SK-N-SH (cell line): ENCODE measurements around the gene B3GALT6. TPM values are rescaled to one million over a fixed set of nuclear protein-coding genes. Genes with fewer than 3 reads are reported as not detected.

Source experiments
- CTCF ChIA-PET: fragments of 300-600, 350-600 bp; formaldehyde crosslinking; extraction: SDS; loops from one replicate; lab custom pipeline; 2021; lab: Yijun Ruan, JAX
- POLR2A ChIA-PET: fragments of 350-600 bp; sonication (Branson Sonifier 250); formaldehyde crosslinking; extraction: SDS; loops from one replicate; lab custom pipeline; 2020; ENCODE audit warnings: antibody characterized with exemption, inconsistent platforms; lab: Yijun Ruan, JAX
- DNase-seq: peaks from one replicate; pipeline ENCODE4 v3.0.0; 2012
- H2AFZ ChIP-seq: fragments of 200-600 bp; sonication (generic); 2 replicates; pipeline ENCODE4 v1.8.1; 2016; ENCODE audit warnings: antibody characterized with exemption, mild to moderate bottlenecking, low read depth
- H3F3A ChIP-seq: fragments of 200-600 bp; sonication (generic); replicated peaks from 2 replicates; pipeline ENCODE3; 2016; ENCODE audit warnings: antibody characterized with exemption, mild to moderate bottlenecking; ENCODE audit not compliant: insufficient read depth
- H3K27ac ChIP-seq, 2 experiments: fragments of 200-500 bp in 1 of 2; fragments of 200-600 bp in 1 of 2; sonication (Bioruptor generic) in 1 of 2; sonication (generic), shearing (Covaris generic) in 1 of 2; 2 replicates each; pipeline versions ENCODE4 v1.5.1 to v1.6.1; 2014 to 2016; ENCODE audit warnings: low read depth in 2 of 2, inconsistent platforms in 1 of 2, low read length in 1 of 2, mild to moderate bottlenecking in 1 of 2, mixed read lengths in 1 of 2
- H3K27me3 ChIP-seq: fragments of 200-600 bp; sonication (generic), shearing (Covaris generic); 2 replicates; pipeline ENCODE4 v1.6.1; 2016; ENCODE audit warnings: mixed run types; ENCODE audit not compliant: insufficient read depth
- H3K36me3 ChIP-seq, 2 experiments: fragments of 200-500 bp in 1 of 2; fragments of 200-600 bp in 1 of 2; sonication (Bioruptor generic) in 1 of 2; sonication (generic) in 1 of 2; replicated peaks in 1 of 2; 2 replicates each; pipeline versions ENCODE3 to v1.5.1; 2014 to 2016; ENCODE audit warnings: low read length in 1 of 2, mild to moderate bottlenecking in 1 of 2; ENCODE audit not compliant: insufficient read depth in 2 of 2, control insufficient read depth in 1 of 2
- H3K4me1 ChIP-seq, 2 experiments: fragments of 200-500 bp in 1 of 2; fragments of 200-600 bp in 1 of 2; sonication (Bioruptor generic) in 1 of 2; sonication (generic), shearing (Covaris generic) in 1 of 2; 2 replicates each; pipeline versions ENCODE4 v1.5.1 to v1.6.1; 2014 to 2016; ENCODE audit warnings: low read depth in 1 of 2, low read length in 1 of 2, mixed run types in 1 of 2; ENCODE audit not compliant: insufficient read depth in 2 of 2, control insufficient read depth in 1 of 2
- H3K4me2 ChIP-seq: fragments of 200-600 bp; sonication (generic), shearing (Covaris generic); 2 replicates; pipeline ENCODE4 v1.6.1; 2017; ENCODE audit warnings: mixed run types
- H3K4me3 ChIP-seq, 2 experiments: fragments of 200-500 bp in 1 of 2; fragments of 200-600 bp in 1 of 2; sonication (Bioruptor generic) in 1 of 2; sonication (generic), shearing (Covaris generic) in 1 of 2; 2 replicates each; pipeline versions ENCODE4 v1.5.1 to v1.8.1; 2014 to 2016; ENCODE audit warnings: low read depth in 2 of 2, inconsistent platforms in 1 of 2, low read length in 1 of 2, mild to moderate bottlenecking in 1 of 2, mixed read lengths in 1 of 2, moderate library complexity in 1 of 2
- H3K79me2 ChIP-seq: fragments of 200-600 bp; sonication (generic); 2 replicates; pipeline ENCODE4 v1.8.1; 2017; ENCODE audit warnings: mild to moderate bottlenecking; ENCODE audit not compliant: insufficient read depth
- H3K9ac ChIP-seq: fragments of 200-600 bp; sonication (generic); 2 replicates; pipeline ENCODE4 v1.6.1; 2017; ENCODE audit warnings: mixed run types
- H3K9me2 ChIP-seq: fragments of 200-600 bp; sonication (generic); 2 replicates; pipeline ENCODE4 v1.6.1; 2017; ENCODE audit warnings: mixed run types
- H3K9me3 ChIP-seq: fragments of 200-600 bp; sonication (generic); 2 replicates; pipeline ENCODE4 v1.6.1; 2017; ENCODE audit warnings: mixed run types, mild to moderate bottlenecking, moderate library complexity
- H4K20me1 ChIP-seq: fragments of 200-600 bp; sonication (generic); 2 replicates; pipeline ENCODE4 v1.6.1; 2017; ENCODE audit warnings: mild to moderate bottlenecking, mixed run types; ENCODE audit not compliant: insufficient read depth
- CHD2 ChIP-seq: fragments of 150-350 bp; IDR thresholded peaks from 2 replicates; pipeline ENCODE4 v1.6.1; 2018; ENCODE audit warnings: low read length; ENCODE audit not compliant: partially characterized antibody
- ELF1 ChIP-seq: IDR thresholded peaks from 2 replicates; pipeline ENCODE4 v1.4.0; 2012
- FOXM1 ChIP-seq: IDR thresholded peaks from 2 replicates; pipeline ENCODE4 v1.4.0; 2012; ENCODE audit warnings: low read depth, mild to moderate bottlenecking
- GABPA ChIP-seq: IDR thresholded peaks from 2 replicates; pipeline ENCODE4 v1.4.0; 2012; ENCODE audit warnings: low read depth, mild to moderate bottlenecking
- GATA2 ChIP-seq: sonication (generic); formaldehyde crosslinking; IDR thresholded peaks from 2 replicates; pipeline ENCODE4 v1.5.0; 2020; ENCODE audit warnings: mild to moderate bottlenecking, missing genetic modification reagents
- NFIC ChIP-seq: IDR thresholded peaks from 2 replicates; pipeline ENCODE4 v1.4.0; 2012; ENCODE audit warnings: borderline replicate concordance
- TAF1 ChIP-seq: IDR thresholded peaks from 2 replicates; pipeline ENCODE4 v1.6.1; 2012; ENCODE audit warnings: low read depth, mild to moderate bottlenecking, low read length, moderate library complexity, borderline replicate concordance
- TEAD4 ChIP-seq: IDR thresholded peaks from 2 replicates; pipeline ENCODE4 v1.4.0; 2012; ENCODE audit warnings: mild to moderate bottlenecking, borderline replicate concordance; ENCODE audit not compliant: insufficient read depth
- USF2 ChIP-seq: fragments of 150-350 bp; IDR thresholded peaks from 2 replicates; pipeline ENCODE4 v1.6.1; 2017; ENCODE audit warnings: antibody characterized with exemption, low read length, low read depth, borderline replicate concordance
- YY1 ChIP-seq: IDR thresholded peaks from 2 replicates; pipeline ENCODE4 v1.4.0; 2012; ENCODE audit warnings: low read depth, mild to moderate bottlenecking
- WGBS: methylation state at CpG from one replicate; pipeline ENCODE4 v1.1.6; 2017; ENCODE audit warnings: low lambda C conversion rate; 5-methylcytosine and 5-hydroxymethylcytosine counted together
- polyA plus RNA-seq, 3 experiments: library from polyadenylated mRNA; depleted of rRNA; stranded (reverse); fragments of >200 nt; gene quantifications; 2 replicates each; pipeline ENCODE4 v1.2.3, GENCODE V29; 2012
- TF ChIP-seq, protein P1 (sequence below): fragments of 150-350 bp; IDR thresholded peaks from 2 replicates; pipeline ENCODE4 v1.6.1; 2016; ENCODE audit warnings: mild to moderate bottlenecking, low read depth, low read length
- TF ChIP-seq, protein P2 (sequence below): IDR thresholded peaks from 2 replicates; pipeline ENCODE4 v1.6.1; 2012; ENCODE audit warnings: mild to moderate bottlenecking, low read depth, low read length, moderate library complexity

B3GALT6 gene
- polyA plus RNA-seq, 1 of the 3 experiments (the other 2 are of a cell fraction), result 38.8 TPM

DNA sequence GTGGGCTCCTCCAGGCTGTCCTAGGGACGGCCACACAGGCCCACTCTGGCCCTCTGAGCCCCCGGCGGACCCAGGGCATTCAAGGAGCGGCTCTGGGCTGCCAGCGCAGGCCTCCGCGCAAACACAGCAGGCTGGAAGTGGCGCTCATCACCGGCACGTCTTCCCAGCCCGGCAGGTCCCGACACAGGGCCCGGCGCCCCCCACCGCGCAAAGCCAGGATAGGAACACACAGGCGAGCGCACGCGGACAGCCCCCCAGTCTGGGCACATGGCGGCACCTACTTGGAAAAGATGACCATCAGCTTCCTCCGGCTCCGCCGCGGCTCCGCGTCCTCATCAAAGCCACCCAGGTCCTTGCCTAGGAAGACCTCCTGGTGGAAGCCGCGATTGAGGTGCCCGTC lies 3.9 kb upstream of the B3GALT6 start:
- peaks cover 13% of the 10 kb centered on the region; the same call in 1 of the 2 replicates for H4K20me1 ChIP-seq
- H3K9ac ChIP-seq, result no peak overlapping the region
- H3K9me3 ChIP-seq, result no peaks in the 10 kb centered on the region
- H3K36me3 ChIP-seq, result peaks cover 0 to 25% of the 10 kb centered on the region in 2 experiments
- WGBS, result 100% methylated on average over 8 of the region's 30 CpGs
- H3K9me2 ChIP-seq, result no peaks in the 10 kb centered on the region
- no peak for DNase-seq
- TF ChIP-seq FOXM1, result no peak
- TF ChIP-seq YY1, result no peak
- TF ChIP-seq USF2, result no peak
- no peak for TF ChIP-seq CHD2
- no peak for TF ChIP-seq TEAD4
- no peak for TF ChIP-seq NFIC
- TF ChIP-seq GABPA, result no peak
- TF ChIP-seq, protein P1, sequence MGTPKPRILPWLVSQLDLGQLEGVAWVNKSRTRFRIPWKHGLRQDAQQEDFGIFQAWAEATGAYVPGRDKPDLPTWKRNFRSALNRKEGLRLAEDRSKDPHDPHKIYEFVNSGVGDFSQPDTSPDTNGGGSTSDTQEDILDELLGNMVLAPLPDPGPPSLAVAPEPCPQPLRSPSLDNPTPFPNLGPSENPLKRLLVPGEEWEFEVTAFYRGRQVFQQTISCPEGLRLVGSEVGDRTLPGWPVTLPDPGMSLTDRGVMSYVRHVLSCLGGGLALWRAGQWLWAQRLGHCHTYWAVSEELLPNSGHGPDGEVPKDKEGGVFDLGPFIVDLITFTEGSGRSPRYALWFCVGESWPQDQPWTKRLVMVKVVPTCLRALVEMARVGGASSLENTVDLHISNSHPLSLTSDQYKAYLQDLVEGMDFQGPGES, result no peak
- TF ChIP-seq ELF1, result no peak
- TF ChIP-seq, protein P2, sequence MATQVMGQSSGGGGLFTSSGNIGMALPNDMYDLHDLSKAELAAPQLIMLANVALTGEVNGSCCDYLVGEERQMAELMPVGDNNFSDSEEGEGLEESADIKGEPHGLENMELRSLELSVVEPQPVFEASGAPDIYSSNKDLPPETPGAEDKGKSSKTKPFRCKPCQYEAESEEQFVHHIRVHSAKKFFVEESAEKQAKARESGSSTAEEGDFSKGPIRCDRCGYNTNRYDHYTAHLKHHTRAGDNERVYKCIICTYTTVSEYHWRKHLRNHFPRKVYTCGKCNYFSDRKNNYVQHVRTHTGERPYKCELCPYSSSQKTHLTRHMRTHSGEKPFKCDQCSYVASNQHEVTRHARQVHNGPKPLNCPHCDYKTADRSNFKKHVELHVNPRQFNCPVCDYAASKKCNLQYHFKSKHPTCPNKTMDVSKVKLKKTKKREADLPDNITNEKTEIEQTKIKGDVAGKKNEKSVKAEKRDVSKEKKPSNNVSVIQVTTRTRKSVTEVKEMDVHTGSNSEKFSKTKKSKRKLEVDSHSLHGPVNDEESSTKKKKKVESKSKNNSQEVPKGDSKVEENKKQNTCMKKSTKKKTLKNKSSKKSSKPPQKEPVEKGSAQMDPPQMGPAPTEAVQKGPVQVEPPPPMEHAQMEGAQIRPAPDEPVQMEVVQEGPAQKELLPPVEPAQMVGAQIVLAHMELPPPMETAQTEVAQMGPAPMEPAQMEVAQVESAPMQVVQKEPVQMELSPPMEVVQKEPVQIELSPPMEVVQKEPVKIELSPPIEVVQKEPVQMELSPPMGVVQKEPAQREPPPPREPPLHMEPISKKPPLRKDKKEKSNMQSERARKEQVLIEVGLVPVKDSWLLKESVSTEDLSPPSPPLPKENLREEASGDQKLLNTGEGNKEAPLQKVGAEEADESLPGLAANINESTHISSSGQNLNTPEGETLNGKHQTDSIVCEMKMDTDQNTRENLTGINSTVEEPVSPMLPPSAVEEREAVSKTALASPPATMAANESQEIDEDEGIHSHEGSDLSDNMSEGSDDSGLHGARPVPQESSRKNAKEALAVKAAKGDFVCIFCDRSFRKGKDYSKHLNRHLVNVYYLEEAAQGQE, result no peak
- TF ChIP-seq TAF1, result no peak
- no peak for TF ChIP-seq GATA2
- TF ChIP-seq, all 33 proteins: peak for 0
- H3F3A ChIP-seq, result peaks cover 7% of the 10 kb centered on the region
- ChIA-PET POLR2A (no interaction called here), CTCF (interaction anchor here (7.4 kb wide), 1 partner anchor 106 kb away, joined by 37 read pairs; no protein-coding TSS in a partner anchor)
- H3K27me3 ChIP-seq, result no peaks in the 10 kb centered on the region
- H3K79me2 ChIP-seq, result peaks cover 56% of the 10 kb centered on the region
- H2AFZ ChIP-seq, result no peak overlapping the region
- H3K4me1 ChIP-seq, result peaks cover 0 to 13% of the 10 kb centered on the region in 2 experiments; a peak in 1 of 4 replicates
- H3K27ac ChIP-seq, result no peak overlapping the region
- H3K4me2 ChIP-seq, result no peak overlapping the region
- H3K4me3 ChIP-seq, result no peak overlapping the region
